AG04450 (cell line): ENCODE results near the gene NSA2. TPM values are rescaled to one million over a fixed set of nuclear protein-coding genes. Genes with fewer than 3 reads are reported as not detected.

Experiments used
- CTCF ChIA-PET: fragments of 300-600, 350-600 bp; formaldehyde crosslinking; extraction: SDS; loops from one replicate; lab custom pipeline; 2022; ENCODE audit warnings: antibody characterized with exemption, inconsistent platforms; lab: Charles Lee
- POLR2A ChIA-PET: fragments of 350-600 bp; formaldehyde crosslinking; extraction: SDS; loops from one replicate; lab custom pipeline; 2021; ENCODE audit warnings: antibody characterized with exemption, inconsistent platforms; lab: Yijun Ruan, JAX
- DNase-seq: peaks from one replicate; pipeline ENCODE4 v3.0.0-alpha.2; 2011; ENCODE audit warnings: low read depth, low spot score
- H3K27ac ChIP-seq: one replicate; pipeline ENCODE4 v1.5.1; 2012; ENCODE audit warnings: low read depth, low read length, control low read depth
- H3K27me3 ChIP-seq: one replicate; pipeline ENCODE4 v1.6.0; 2012; ENCODE audit warnings: low read length; ENCODE audit not compliant: control insufficient read depth, insufficient read depth
- H3K4me3 ChIP-seq: 2 replicates; pipeline ENCODE4 v1.5.1; 2011; ENCODE audit warnings: mild to moderate bottlenecking, low read depth, low read length, control low read depth
- H3K9me3 ChIP-seq: 2 replicates; pipeline ENCODE4 v1.5.1; 2012; ENCODE audit warnings: low read length; ENCODE audit not compliant: control insufficient read depth, insufficient read depth
- polyA plus RNA-seq: library from polyadenylated mRNA; depleted of rRNA; stranded (reverse); fragments of >200 nt; gene quantifications from 2 replicates; pipeline ENCODE4 v1.2.3, GENCODE V29; 2011
- TF ChIP-seq, protein P1 (sequence below): IDR thresholded peaks from 2 replicates; pipeline ENCODE4 v1.5.1; 2011; ENCODE audit warnings: low read depth, low read length, control low read depth, inconsistent platforms

NSA2 gene
- polyA plus RNA-seq, 1 experiment, result 138 TPM

DNA sequence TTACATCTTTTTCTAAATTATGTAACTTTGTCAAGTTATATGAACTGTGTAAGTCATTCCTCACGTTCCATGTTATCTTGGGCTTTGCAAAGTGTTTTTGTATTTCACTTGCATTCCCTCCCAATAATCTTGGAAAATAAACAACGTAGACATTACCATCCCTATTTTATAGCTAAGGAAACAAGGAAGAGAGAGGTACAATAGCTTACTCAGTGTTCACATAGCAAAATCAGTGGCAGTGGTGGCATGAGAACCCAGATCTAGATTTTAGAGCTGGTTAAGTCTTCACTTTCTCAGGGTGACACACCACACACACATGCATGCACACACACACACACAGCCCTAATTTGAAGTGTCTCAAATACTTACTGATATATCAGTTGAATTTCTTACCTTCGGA lies 34.1 kb downstream of the NSA2 start:
- ChIA-PET CTCF (no interaction called here), POLR2A (no interaction called here)
- Histone ChIP-seq H3K27me3 (no peaks in the 10 kb centered on the region), H3K27ac (no peak overlapping the region), H3K9me3 (no peaks in the 10 kb centered on the region; the same call in 1 of the 2 replicates), H3K4me3 (no peak overlapping the region)
- DNase-seq, result no peak
- TF ChIP-seq, protein P1, sequence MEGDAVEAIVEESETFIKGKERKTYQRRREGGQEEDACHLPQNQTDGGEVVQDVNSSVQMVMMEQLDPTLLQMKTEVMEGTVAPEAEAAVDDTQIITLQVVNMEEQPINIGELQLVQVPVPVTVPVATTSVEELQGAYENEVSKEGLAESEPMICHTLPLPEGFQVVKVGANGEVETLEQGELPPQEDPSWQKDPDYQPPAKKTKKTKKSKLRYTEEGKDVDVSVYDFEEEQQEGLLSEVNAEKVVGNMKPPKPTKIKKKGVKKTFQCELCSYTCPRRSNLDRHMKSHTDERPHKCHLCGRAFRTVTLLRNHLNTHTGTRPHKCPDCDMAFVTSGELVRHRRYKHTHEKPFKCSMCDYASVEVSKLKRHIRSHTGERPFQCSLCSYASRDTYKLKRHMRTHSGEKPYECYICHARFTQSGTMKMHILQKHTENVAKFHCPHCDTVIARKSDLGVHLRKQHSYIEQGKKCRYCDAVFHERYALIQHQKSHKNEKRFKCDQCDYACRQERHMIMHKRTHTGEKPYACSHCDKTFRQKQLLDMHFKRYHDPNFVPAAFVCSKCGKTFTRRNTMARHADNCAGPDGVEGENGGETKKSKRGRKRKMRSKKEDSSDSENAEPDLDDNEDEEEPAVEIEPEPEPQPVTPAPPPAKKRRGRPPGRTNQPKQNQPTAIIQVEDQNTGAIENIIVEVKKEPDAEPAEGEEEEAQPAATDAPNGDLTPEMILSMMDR, result no peak

DNA sequence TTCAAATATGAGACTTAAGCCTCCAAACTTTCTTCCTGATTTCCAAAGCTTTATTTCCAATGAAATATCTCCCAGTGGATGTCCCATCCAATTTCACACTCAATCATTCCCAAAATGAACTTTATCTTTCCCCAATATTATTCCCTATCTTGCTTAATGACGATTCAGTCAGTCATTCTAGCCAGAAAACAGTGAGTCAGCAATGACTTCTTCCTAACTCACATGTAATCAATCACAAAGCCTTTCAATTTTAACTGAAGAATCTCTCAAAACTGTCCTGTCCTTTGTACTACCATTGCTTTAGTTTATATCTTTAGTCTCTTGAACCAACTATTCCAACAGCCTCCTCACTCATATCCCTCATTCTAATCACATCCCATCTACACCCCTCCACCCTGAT lies 34.9 kb downstream of the NSA2 start:
- ChIA-PET POLR2A (no interaction called here), CTCF (no interaction called here)
- no peak overlapping the region for H3K4me3 ChIP-seq
- no peaks in the 10 kb centered on the region; the same call in 1 of the 2 replicates for H3K9me3 ChIP-seq
- TF ChIP-seq, protein P1, result no peak
- no peak overlapping the region for H3K27ac ChIP-seq
- DNase-seq, result no peak
- H3K27me3 ChIP-seq, result peaks cover 4% of the 10 kb centered on the region

DNA sequence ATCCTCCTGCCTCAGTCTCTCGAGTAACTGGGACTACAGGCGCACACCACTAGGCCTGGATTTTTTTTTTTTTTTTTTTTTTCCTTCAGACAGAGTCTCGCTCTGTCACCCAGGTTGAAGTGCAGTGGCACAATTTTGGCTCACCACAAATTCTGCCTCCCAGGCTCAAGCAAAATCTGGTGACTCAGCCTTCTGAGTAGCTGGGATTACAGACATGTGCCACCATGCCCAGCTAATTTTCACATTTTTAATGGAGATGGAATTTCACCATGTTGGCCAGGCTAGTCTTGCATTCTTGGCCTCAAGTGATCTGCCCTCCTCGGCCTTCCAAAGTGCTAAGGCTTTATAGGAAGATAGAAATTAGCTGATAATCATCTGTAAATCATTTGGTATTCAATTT lies 43.9 kb downstream of the NSA2 start:
- TF ChIP-seq, protein P1, result no peak
- no peak for DNase-seq
- Histone ChIP-seq H3K9me3 (no peaks in the 10 kb centered on the region), H3K4me3 (no peak overlapping the region), H3K27me3 (peaks cover 4% of the 10 kb centered on the region), H3K27ac (no peak overlapping the region)
- POLR2A ChIA-PET, result no interaction called here
- CTCF ChIA-PET, result no interaction called here

DNA sequence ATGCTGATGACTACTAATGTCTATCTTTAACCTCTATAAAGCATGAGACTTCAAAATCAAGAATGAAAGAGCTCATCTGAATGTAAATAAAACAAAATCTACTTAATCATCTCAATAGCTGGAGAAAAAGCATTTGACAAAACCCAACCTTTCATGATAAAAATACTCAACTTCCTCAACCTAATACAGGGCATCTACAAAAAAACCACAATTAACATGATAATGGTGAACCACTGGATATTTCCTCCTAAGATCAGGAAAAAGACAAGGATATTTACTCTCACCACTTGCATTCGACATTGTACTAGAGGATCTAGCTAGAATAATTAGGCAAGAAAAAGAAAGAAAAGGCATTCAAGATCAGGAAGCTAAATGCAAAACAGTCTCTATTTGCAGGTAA lies 49.8 kb downstream of the NSA2 start:
- H3K27me3 ChIP-seq, result no peaks in the 10 kb centered on the region
- H3K9me3 ChIP-seq, result no peaks in the 10 kb centered on the region
- ChIA-PET POLR2A (no interaction called here), CTCF (no interaction called here)
- DNase-seq, result no peak
- H3K4me3 ChIP-seq, result no peak overlapping the region
- H3K27ac ChIP-seq, result no peak overlapping the region
- TF ChIP-seq, protein P1, result no peak

DNA sequence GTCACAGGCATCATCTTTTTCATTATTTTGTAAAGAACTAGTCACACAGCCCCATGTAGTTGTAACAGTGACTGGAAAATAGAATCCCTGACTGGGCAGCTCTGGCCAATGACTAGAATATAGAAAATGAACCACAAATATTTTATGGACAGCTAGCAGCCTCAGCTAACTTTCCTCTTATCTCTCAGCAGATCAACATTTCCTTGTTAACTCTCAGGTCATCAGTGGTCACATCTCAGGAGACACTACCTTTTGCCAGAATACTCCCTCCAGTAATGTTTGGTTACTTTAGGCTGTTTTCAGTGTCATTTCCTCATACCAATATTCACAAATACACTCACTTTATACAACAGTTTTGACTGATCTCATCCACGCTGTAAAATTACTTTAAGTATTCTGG lies 55.2 kb downstream of the NSA2 start:
- Histone ChIP-seq H3K4me3 (no peak overlapping the region), H3K9me3 (no peaks in the 10 kb centered on the region), H3K27me3 (peaks cover 2% of the 10 kb centered on the region), H3K27ac (no peak overlapping the region)
- no peak for DNase-seq
- ChIA-PET CTCF (no interaction called here), POLR2A (no interaction called here)
- TF ChIP-seq, protein P1, result no peak
